GM12878 (cell line): Measurements from ENCODE around the gene ACSF2.
"Not testable (repeated sequence)": the region's sequence is repeated elsewhere in the genome, so short reads cannot be mapped to it uniquely, and the experiment has no call there.

Experiments used
- CBFB ChIP-seq: IDR thresholded peaks from 2 replicates; pipeline ENCODE4 v1.6.1; 2016; ENCODE audit warnings: antibody characterized with exemption, low read depth
- CREB1 ChIP-seq: IDR thresholded peaks from 2 replicates; pipeline ENCODE4 v1.6.1; 2012; ENCODE audit warnings: low read depth, mild to moderate bottlenecking, inconsistent platforms
- JUNB ChIP-seq: IDR thresholded peaks from 2 replicates; pipeline ENCODE4 v1.6.1; 2016; ENCODE audit warnings: antibody characterized with exemption, mild to moderate bottlenecking
- MEF2A ChIP-seq: IDR thresholded peaks from 2 replicates; pipeline ENCODE4 v1.6.1; 2011; ENCODE audit warnings: low read depth, mild to moderate bottlenecking, low read length, moderate library complexity; ENCODE audit not compliant: insufficient read depth
- MTA3 ChIP-seq: IDR thresholded peaks from 2 replicates; pipeline ENCODE4 v1.6.1; 2012; ENCODE audit warnings: low read length, inconsistent platforms, borderline replicate concordance
- MXI1 ChIP-seq: fragments of 150-350 bp; IDR thresholded peaks from 2 replicates; pipeline ENCODE4 v1.6.1; 2011; ENCODE audit warnings: low read depth, mild to moderate bottlenecking, inconsistent platforms, low read length, improper control_type of control experiment
- SREBF2 ChIP-seq: IDR thresholded peaks from 2 replicates; pipeline ENCODE4 v1.6.1; 2012; ENCODE audit warnings: mild to moderate bottlenecking, low read length
- SRF ChIP-seq, 2 experiments: IDR thresholded peaks; 2 replicates each; pipeline ENCODE4 v1.6.1; 2011; ENCODE audit warnings: low read depth in 2 of 2, low read length in 2 of 2, mild to moderate bottlenecking in 1 of 2, moderate library complexity in 1 of 2
- TF ChIP-seq, protein P1 (sequence below), 3 experiments: IDR thresholded peaks in 2 of 3; conservative IDR thresholded peaks in 1 of 3; 2 replicates each; pipeline ENCODE4 v1.5.1; 2011; ENCODE audit warnings: low read depth in 3 of 3, low read length in 3 of 3, mild to moderate bottlenecking in 3 of 3, control low read depth in 2 of 3, moderate library complexity in 2 of 3, inconsistent platforms in 1 of 3, mixed read lengths in 1 of 3; ENCODE audit not compliant: control insufficient read depth in 2 of 3, insufficient read depth in 1 of 3; ENCODE audit errors: extremely low read depth in 1 of 3

DNA sequence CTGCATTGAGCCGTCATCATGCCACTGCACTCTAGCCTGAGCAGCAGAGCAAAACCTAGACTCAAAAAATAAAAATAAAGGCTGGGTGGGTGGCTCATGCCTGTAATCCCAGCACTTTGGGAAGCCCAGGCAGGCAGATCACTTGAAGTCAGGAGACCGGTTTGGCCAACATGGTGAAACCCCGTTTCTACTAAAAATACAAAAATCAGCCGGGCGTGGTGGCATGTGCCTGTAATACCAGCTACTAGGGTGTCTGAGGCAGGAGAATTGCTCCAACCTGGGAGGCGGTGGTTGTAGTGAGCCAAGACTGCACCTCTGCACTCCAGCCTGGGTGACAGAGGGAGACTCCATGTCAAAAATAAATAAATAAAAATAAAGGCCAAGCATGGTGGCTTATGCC is 2.1 kb downstream of the ACSF2 start:
- TF ChIP-seq, protein P1, sequence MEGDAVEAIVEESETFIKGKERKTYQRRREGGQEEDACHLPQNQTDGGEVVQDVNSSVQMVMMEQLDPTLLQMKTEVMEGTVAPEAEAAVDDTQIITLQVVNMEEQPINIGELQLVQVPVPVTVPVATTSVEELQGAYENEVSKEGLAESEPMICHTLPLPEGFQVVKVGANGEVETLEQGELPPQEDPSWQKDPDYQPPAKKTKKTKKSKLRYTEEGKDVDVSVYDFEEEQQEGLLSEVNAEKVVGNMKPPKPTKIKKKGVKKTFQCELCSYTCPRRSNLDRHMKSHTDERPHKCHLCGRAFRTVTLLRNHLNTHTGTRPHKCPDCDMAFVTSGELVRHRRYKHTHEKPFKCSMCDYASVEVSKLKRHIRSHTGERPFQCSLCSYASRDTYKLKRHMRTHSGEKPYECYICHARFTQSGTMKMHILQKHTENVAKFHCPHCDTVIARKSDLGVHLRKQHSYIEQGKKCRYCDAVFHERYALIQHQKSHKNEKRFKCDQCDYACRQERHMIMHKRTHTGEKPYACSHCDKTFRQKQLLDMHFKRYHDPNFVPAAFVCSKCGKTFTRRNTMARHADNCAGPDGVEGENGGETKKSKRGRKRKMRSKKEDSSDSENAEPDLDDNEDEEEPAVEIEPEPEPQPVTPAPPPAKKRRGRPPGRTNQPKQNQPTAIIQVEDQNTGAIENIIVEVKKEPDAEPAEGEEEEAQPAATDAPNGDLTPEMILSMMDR (IDR thresholded peaks at IDR 0.05 in 2 of 3, conservative IDR thresholded peaks at IDR 0.05 in 1 of 3; ENCODE audit: control insufficient read depth in 2 of 3, extremely low read depth in 1 of 3, insufficient read depth in 1 of 3, low read depth in 3 of 3, low read length in 3 of 3): not testable (repeated sequence)
- TF ChIP-seq SRF (IDR thresholded peaks at IDR 0.05; ENCODE audit: low read depth in 2 of 2, low read length in 2 of 2); JUNB; MEF2A; CREB1; MTA3; CBFB; SREBF2; MXI1: not testable (repeated sequence)
